Measurements from ENCODE around the gene LRSAM1.

LRSAM1 gene

DNA sequence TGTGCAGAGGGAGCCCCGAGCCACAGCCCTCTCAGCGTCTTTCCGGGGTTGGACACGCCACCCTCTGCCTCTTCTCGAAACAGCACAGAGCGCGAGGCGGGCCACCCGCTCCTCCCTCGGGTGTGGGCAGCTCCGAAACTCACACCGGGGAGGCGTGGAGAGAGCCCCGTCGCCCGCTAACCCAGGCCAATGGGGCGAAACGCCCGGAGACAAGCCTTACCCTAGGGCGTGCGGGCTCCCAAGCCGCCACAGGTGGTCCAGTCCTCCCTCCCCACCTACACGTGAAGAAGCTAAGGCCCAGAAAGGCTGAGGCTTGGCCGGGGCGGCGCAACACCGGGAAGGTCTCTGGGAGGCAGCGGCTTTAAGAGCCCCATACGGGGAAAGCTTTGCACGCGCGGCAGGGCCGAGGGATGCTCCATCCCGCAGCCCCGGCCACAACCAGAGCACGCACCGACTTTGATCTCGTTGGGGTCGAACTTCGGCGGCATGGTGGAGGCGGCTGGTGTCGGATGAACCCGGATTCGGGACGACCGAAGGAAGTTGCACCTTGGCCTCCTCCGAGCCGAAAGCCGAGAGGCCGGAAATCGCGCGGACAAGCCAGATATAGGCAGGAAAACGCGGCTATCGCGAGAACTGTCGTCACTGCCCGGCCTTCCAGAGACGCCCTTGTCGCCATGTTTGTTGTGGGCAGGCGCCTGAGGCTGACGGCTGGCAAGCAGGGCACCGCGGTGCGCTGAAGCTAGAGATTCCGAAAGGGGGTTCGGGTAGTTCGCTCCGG is at the start of gene LRSAM1, which contains the start of gene RPL12:
TSS of gene LRSAM1 (plus strand) at position 681 of the 778 bp plus-strand sequence. CDS start 3,018 bp downstream, outside the sequence.
TSS of gene RPL12 (minus strand) at position 577 of the 778 bp plus-strand sequence. CDS start at position 488, 89 bp downstream.
- DNase-seq (ENCODE audit: low read depth) = peak; percentile 94

DNA sequence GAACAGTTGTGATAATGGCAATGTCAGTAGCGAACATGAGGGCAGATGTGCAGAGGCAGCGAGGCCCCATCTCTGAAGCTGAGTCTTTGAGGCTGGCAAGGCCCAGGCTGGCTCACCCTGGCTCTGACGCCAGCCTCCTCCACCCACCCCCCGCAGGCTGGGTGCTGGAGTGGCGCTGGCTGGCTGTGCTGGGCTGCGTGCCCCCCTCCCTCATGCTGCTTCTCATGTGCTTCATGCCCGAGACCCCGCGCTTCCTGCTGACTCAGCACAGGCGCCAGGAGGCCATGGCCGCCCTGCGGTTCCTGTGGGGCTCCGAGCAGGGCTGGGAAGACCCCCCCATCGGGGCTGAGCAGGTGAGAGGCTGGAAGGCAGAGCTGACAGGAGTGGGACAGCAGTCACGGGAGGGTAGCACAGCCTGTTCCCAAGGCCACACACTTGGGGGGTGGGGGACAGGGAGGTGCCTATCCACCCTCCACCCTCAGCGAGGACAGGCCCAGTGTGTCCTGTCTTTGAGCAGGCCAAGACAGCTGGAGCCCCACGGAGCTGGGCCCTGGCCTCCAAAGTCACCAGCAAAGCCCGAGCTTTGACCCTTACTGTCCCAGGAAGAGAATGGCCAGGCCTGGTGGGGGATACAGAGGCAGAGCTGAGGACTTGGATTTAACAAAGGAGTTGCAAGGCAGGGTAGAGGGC is 48.8 kb upstream of the LRSAM1 start:
- no peak for DNase-seq (ENCODE audit: low read depth)

DNA sequence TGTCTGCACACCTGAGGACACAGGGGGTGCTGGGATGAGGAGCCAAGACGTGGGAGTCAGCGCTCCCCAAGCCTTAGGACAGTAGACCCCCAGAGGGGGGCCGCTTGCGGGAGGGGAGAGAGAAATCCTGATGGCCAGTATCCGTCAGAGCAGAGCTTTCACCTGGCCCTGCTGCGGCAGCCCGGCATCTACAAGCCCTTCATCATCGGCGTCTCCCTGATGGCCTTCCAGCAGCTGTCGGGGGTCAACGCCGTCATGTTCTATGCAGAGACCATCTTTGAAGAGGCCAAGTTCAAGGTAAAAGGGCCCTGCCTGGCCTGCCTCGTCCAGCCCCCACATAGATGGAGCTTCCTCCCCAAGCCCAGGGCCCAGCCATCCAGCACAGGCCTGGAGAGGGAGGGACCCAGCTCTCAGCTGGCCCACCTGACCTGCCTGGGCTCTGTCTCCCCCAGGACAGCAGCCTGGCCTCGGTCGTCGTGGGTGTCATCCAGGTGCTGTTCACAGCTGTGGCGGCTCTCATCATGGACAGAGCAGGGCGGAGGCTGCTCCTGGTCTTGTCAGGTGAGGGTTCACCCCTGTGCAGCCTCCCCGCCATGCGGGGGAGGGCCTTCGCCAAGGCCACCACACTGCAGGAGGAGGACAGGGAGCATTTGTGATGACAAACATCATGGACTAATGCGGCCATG is 47.7 kb upstream of the LRSAM1 start:
- DNase-seq (ENCODE audit: low read depth) = no peak

DNA sequence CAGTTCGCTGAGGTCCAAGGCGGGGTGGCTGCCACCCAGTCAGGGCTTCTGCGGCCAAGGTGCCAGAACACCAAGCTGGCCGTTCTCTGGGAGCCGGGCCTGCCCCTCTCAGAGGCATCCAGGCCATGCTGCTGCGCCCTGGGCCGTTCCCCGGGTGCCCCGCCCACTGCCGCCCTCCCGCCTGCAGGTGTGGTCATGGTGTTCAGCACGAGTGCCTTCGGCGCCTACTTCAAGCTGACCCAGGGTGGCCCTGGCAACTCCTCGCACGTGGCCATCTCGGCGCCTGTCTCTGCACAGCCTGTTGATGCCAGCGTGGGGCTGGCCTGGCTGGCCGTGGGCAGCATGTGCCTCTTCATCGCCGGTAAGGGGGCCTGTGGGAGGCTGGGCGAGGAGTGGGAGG is 46.7 kb upstream of the LRSAM1 start:
- no peak for DNase-seq (ENCODE audit: low read depth)

DNA sequence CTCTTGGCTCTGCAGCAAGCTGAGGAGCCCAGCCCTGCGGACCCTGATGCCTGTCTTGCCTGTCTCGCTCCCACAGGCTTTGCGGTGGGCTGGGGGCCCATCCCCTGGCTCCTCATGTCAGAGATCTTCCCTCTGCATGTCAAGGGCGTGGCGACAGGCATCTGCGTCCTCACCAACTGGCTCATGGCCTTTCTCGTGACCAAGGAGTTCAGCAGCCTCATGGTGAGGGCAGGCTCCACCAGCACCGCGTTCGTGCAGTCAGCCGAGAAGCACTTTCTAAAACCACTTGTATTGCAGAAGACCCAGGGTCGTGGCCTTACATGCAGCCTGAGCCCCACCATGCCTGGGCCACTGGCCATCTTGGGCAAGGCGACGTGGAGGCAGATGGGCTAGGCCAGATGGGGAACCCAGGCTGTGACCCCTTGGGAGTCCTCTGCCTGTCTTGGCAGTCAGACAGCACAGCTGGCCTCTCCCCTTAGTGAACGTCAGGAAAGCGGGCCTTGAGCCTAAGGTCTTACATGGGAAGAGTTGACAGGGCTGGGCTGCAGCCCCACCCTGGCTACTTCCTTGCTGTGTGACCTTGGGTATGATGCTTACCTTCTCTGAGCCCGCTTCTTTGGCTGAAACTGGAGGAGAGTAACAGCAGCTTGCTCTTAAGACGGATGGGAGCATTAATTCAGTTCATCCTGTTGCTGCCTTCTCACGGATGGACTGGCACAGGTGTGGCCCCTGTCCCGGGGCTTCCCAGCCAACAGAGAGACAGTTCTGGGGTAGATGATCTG is 45.8 kb upstream of the LRSAM1 start:
- no peak for DNase-seq (ENCODE audit: low read depth)

DNA sequence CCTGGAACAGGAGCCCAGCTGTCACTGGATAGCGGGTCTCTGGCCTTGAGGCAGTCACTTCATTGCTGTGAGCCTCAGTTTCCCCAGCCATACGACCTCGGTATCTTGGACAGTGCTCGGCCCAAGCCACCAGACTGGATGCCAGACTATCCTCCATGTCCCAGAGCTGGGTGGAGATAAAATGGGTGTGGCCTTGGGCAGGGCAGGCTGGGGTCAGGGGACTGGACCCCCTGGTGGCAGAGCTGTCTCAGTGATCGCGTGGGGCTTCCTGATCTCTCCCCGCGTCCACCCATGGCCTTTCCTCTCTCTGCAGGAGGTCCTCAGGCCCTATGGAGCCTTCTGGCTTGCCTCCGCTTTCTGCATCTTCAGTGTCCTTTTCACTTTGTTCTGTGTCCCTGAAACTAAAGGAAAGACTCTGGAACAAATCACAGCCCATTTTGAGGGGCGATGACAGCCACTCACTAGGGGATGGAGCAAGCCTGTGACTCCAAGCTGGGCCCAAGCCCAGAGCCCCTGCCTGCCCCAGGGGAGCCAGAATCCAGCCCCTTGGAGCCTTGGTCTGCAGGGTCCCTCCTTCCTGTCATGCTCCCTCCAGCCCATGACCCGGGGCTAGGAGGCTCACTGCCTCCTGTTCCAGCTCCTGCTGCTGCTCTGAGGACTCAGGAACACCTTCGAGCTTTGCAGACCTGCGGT is 44.4 kb upstream of the LRSAM1 start:
- no peak for DNase-seq (ENCODE audit: low read depth)

DNA sequence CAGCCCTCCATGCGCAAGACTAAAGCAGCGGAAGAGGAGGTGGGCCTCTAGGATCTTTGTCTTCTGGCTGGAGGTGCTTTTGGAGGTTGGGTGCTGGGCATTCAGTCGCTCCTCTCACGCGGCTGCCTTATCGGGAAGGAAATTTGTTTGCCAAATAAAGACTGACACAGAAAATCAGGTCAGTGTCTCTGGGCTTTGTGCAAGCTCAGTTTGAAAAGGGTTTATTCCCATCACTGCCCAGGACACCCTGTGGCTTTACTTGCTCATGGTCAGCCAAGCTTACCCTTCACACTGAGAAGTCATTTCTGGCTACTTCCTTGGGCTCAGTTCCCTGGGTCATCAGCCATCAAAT is 43.8 kb upstream of the LRSAM1 start:
- no peak for DNase-seq (ENCODE audit: low read depth)

DNA sequence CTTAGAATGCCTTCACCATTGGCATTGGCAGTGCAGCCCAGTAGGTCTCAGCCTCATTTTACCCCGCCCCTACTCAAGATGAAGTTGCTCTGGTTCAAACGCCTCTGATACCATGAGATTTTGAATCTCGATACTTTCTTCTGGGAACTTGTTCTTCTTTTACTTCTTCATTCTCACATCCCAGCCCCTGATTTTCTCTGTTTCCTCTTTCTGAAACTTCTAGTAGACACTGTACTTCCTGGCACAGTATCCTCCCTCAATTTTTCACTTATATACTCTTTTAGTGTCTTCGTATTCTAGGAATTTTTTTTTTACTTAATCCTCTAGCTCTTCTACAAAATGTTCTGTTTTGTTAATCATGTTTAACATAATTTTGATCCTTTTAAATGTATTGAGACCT is 40.2 kb upstream of the LRSAM1 start:
- no peak for DNase-seq (ENCODE audit: low read depth)

DNA sequence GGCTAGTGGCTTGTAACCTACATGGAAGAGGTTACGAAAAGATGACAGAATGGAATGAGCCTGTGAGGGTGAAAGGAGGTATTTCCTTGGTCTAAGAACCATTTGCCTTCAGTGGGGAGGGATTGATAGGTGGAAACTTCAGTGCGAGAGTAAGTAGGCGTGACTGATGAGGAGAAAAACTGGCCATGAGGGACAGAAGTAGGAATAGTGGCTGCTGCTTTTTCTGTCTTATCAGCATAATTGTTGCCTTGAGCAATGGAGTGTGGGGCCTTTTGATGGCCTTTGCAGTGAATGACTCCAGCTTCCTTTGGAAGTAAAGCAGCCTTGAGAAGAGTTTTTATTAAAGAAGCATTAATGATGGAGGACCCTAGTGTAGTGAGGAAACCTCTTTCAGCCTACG is 36.2 kb upstream of the LRSAM1 start:
- DNase-seq (ENCODE audit: low read depth) = no peak

DNA sequence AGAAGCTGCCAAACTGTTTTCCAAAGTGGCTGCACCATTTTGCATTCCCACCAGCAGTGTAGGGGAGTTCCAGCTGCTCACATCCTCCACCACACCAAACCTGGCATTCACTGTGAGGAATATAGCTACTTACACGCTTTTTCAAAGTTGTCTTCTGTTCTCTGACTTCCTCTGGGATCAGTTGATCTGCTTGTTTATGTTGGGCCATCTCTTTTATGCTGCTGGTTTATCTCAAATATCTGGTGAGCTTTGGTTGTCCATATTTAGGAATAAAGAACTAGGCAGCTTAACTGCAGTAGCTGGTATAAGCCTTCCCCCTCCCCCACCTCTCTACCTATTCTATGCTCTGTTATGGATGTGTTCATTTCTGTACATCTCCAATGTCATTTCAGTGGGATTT is 35.7 kb upstream of the LRSAM1 start:
- no peak for DNase-seq (ENCODE audit: low read depth)

DNA sequence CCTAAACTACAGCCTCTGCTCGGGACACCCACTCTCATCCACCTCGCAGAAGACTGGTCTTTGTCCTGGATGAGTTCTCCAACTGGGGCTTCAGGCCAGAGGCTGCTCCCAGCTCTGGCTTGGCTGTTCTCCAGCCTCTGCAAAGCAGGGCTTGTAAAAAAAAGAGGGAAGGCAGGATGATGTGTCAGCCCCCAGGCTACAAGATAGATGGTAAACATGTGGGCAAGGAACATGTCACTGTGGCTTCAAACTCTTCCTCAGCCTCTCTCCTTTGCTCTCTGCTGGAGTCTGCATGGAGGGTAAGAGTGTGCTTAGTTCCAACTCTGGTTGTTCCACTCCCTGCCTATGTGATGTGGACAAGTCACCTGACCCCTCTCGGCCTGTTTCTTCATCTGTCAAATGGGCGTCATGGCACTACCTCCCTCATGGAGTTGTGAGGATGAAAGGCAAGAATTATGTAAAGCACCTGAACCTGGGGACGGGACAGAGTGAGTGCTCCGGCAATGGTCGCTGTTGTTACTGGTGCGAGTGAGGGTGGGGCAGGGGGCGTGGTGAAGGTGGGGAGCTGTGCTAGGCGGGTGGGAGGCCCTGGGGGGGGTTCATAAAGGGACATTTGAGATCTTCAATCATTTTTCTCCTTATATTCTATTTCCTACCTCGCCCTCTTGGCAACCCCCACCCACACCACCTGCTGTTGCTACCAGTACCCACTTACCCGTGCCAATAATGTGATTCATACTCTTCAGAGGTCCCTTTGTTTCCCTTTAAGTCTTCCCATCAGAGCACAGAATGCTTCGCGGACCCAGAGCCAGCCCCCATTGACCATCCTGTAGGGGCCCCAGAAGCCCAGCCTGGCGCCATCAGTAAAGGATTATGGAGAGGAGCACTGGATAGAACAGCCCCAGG is 33.9 kb upstream of the LRSAM1 start:
- no peak for DNase-seq (ENCODE audit: low read depth)

DNA sequence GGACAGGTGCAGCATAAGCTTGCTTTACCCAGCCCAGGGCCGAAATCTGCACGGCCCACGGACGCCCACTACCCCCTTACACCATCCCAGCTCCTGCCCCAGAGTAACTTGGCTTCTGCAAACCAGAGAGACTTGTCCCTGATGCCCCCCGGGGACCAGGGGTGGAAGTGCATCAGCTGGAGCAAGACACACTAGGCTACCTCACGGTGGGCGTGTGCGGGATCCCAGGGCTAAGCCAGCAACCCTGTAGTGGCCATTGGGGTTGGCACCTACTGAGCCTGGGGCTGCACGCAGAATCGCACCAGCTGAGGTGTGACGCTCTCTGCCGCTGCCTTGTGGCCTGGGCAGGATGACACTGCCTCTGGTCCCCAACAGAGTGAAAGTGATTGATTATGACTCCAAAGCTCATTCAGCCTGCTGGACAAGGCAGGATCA is 33.3 kb upstream of the LRSAM1 start:
- peak; percentile 35 for DNase-seq (ENCODE audit: low read depth)

DNA sequence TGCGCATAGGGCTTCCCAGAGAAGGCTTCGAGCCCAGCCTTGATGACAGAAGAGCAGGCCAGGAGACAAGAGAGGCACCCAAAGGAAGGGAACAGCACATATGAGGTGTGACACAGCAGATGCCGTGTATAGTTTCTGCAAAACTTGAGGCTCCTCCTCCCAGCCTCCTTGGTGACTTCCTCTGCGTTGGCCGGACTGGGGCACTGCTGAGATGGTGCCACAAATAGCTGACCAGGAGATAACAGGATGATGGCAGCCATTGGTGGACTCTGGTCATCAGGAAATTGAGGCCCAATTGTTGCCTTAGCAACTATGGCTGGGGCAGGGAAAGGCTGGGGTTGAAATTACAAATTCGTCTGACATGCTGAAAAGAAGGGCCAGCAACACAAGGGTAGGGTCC is 32.0 kb upstream of the LRSAM1 start:
- no peak for DNase-seq (ENCODE audit: low read depth)

DNA sequence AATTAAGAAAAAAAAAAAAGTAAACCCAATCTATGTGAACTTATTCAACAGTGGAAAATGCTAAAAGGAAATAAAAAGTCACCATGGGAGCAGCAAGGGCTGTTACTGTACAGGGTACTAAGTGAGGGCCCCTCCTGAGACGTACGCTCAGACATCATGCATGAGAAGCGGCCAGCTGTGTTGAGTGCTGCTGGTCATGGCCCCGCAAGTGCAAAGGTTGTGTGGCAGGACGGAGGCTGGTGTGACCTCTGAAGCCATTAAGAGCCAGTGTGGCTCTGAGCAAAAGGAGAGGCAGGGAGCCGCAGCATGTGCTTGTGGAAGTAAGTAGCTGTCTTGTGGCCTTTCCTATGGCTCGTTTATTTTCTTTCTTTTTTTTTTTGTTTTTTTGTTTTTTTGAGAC is 30.3 kb upstream of the LRSAM1 start:
- no peak for DNase-seq (ENCODE audit: low read depth)

DNA sequence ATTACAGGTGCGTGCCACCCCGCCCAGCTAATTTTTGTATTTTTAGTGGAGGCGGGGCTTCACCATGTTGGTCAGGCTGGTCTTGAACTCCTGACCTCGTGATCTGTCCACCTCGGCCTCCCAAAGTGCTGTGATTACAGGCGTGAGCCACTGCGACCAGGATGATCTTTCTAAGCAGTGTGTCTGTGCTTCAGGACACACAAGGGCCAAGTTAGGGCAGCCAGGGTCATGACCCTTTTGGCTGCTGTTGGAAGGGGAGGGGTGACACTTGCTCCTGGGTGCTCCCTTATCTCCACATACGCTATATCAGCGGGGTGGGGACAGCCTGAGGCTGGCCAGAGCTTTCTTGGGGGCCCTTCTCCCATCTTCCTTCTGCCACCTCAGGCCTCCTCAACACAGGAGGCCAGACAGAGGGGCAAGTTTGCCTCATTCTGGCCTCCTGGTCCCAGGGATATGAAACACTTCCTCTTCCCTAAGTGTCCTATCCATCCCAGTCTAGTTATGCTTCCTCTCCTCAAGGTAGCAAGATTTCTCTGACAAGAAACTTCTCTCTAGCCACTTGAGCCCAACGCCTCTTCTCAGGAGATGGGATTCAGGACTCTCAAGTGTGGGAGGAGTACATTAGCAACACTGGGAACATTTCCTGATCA is 29.1 kb upstream of the LRSAM1 start:
- DNase-seq (ENCODE audit: low read depth) = no peak

DNA sequence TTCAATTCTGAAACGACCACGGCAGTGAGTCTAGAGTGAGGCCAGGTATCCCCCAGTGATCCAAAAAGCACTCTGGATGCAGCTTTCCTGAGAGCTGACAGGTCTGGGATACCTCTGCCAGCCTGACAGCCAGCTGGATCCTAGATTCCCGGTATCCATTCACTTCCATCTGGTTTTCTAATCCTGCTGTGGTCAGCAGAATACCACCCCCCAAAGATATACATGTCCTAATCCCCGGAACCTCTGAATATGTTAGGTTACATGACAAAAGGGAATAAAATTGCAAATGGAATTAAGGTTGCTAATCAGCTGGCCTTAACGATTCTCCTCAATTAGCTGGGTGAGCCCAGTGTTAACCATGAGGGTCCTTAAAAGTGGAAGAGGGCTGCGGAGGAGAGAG is 28.5 kb upstream of the LRSAM1 start:
- DNase-seq (ENCODE audit: low read depth) = no peak

DNA sequence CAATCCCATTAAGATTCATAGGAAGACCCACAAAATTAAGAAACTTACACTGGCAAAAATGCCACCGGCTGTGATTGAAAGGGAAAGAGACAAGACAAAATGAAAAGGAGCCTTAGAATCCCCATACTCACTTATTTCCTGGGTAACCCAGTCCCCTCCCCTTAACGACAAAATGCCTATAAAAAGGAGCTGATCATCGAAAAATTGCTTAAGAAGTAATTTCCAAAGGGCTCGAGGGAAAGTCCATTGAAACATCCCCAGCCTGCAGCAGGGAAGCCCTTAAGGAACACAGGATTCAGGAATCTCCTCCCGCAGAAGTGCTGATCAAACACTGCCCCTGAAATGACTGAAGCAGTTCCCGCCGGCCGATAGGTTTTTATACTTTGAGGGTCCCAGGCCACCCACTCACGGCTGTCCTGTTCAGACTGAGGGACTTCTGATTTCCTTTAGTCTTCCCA is 27.8 kb upstream of the LRSAM1 start:
- no peak for DNase-seq (ENCODE audit: low read depth)

DNA sequence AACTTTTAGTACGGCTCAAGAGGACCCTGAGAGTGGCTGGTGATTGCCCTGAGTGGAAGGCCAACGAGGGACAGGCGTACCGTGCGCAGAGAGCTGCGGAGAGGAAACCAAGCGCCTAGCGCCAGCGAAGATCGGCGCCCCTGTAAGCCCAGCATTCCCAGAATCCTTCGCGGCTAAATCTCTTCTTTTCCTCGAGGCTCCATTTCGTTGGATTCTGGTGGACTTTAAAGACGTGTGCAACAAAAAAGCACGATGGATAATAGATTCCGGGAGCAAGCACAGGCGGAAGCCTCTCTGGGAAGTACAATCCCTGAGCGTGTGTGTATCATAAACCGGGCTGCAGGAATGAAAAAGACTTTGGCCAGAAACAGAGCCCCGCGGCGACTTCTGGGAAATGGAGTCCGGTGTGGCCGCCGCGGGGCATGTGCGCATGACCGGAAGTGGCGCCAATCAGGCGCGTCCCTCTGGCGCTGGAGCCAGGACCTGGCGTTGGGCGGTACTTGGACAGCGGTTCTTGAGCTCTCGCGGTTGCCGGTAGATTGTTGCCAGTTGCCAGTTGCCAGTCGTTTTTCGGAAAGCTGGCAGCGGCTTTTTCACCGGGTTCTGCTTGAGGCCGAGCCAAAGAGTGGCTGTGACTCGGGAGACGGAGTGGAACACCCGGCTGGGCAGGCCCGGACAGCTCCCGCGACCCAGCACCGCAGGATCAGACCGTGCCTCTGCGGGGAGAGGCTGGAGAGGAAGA is 27.2 kb upstream of the LRSAM1 start, which contains the start of gene ZNF79:
TSS of gene ZNF79 (plus strand) at position 449 of the 742 bp plus-strand sequence. CDS start 406 bp downstream, outside the sequence.
- DNase-seq (ENCODE audit: low read depth) = peak; percentile 92

DNA sequence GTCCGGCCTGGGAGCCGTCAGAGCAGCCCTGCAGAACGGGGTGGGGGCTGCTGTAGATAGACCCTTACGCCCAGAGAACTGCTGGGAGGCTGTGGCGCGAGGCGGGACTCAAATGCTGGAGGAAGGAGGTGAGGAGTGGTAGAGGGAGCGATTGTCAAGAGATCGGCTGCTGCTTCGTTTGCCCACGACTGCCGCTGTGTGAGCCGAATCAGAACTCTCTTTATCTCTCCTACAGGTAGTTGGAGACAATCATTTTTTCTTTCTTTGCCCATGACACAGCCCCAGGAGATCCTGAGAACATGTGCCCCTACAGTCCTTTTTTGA is 26.7 kb upstream of the LRSAM1 start:
- no peak for DNase-seq (ENCODE audit: low read depth)
